Neural progenitor cell (in vitro differentiated cells): ENCODE measurements around the gene TOR1A.

Experiments used
- CTCF ChIP-seq: fragments of 200-600 bp; sonication (generic); IDR thresholded peaks from 2 replicates; pipeline ENCODE4 v1.5.1; 2017; ENCODE audit warnings: antibody characterized with exemption, mild to moderate bottlenecking
- EZH2phosphoT487 ChIP-seq: fragments of 200-600 bp; sonication (generic); IDR thresholded peaks from 2 replicates; pipeline ENCODE4 v1.6.1; 2017; ENCODE audit warnings: antibody characterized with exemption

- TF ChIP-seq CTCF, result no peak
- no peak for TF ChIP-seq EZH2phosphoT487
Measured at GRCh38 chr9:129778469-129778868, 45.5 kb downstream of the TOR1A start.
